GM19452 (cell line): ENCODE data around the gene WDFY2.

Experiments
- ATAC-seq: cut with Tn5 transposase; IDR thresholded peaks from one replicate; pipeline ENCODE4 v1.9.1; 2021; ENCODE audit not compliant: unreplicated experiment

WDFY2 gene

DNA sequence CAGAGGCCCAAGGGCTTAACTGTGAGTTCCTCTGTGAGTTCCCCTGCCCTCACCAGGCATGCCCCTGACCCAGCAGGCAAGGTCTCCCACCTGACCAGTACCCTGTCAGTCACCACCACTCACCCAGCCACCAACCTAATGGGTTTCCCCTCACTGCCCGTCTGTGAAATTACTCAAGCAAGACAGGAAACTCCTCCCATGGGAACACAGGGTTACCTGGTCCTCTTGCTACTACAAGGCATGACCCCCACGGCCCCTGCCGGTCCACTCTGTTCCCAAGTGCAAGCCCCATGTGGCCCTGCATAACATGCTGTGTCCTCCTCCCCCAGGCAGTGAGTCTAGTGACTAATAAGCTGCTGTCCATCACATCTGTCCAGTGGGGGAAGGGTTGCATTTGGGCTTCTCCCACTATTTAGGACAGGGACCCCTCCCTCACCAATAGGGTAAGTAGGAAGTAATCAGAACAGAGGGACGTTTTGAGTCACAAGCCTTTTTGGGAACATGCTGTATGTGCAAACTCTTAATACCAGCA, 227.7 kb downstream of the WDFY2 start:
- peak; percentile 45 for ATAC-seq

DNA sequence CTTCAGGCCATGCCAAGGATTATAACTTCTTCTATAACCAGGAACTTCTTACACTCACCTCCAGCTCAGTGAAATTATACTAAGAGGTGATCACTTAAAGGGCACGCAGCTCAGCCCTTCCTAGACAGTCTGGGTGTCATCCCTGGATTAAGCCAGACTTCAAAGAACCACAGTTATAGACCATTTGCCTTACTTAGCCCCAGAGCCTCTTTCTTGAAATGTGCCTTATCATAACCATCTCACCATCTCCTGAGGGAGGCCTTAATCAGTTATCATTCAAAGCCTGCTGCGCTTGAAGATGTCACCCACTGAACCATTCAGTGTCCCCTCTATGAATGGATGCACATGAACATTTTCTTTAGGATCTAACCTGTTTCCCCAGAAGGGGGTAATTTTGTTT, 229.8 kb downstream of the WDFY2 start:
- ATAC-seq: no peak

DNA sequence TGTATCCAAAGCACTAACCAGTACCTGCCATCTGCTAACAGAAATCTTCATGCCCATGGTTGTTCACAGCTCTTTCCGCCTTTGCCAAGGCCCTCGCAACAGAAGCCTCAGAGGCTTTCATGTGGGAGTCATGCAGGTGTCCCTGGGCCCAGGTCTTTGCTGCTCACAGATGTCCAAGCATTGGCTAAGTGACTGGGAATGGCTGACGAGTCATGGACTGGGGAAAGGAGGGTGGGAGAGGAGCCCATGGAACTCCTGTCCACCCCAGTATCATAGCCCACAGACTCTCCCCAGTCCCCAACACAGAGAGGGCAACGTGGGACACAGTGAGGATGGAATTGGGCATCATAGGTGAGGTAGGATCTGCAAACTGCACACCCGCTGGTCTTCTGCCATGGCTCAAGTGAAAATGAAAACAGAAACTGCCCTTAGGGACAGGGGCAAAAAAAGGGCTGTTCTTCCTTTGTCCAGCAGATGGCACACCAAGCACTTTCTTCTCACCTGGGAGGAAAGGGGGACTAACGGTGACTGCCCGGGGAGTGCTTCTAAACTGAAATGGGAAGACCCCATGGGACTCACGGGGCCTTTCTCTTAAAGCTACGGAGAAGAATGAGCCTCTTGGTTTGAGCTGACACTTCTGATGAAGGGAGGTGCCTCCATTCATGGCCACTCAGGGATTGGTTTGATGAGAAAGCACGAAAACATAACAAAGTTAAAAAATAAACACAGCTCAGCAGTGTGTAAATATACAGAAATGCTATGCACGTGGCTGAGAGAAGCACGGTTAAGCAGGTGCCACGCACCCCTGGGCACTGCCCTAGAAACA, 230.8 kb downstream of the WDFY2 start:
- peak; percentile 72 for ATAC-seq

DNA sequence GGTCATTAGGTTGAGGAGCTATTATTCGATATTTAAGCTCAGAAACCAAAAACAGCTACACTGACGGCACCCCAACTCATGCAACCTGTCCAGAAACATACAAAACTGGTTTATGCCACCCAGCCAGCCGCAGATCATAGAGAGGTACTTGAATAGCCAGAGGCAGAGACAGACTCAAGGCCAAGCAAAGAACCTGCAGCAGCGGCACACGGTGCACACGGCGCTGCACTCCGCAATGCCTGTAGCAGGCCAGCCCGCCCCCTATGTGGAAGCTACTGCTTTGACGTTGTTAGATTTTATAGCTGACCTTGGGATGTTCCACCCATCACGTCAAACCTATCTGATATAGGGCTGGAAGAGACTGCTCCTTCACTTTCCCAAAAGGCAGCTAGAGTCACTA, 231.6 kb downstream of the WDFY2 start:
- ATAC-seq: no peak

DNA sequence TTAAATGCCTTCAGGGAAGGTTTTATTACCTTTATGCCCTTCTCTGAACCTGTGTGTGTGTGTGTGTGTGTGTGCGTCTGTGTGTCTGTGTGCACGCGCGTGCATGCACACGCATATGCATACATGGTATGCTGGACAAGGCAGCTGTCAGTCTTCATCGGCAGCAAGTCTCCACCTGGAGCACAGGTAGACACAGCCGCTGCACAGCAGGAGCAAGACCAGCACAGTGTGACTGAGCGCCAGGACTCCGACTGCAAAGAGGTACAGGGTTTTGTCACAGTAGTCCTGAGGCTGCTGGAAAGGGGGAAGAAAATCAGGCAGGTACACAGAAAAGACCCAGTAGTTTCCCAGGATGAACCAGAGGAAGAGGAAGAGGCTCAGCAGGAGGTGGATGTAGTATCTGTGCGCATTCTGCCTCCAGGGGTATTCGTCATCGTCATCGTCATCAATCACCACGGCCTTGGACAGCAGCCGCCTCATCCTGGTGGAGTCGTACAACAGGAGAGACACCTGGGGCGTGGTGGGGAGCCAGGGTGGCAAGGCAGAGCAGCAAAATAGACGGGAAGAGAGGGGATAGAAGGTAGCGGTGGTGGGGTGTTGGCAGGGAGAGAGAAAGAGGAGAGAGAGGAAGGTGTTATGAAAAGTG, 232.5 kb downstream of the WDFY2 start:
- ATAC-seq: no peak
